Ishikawa (cell line): ENCODE measurements around the gene BIN2.

ENCODE experiments used
- MAX ChIP-seq: IDR thresholded peaks from 2 replicates; pipeline ENCODE4 v1.6.1; 2012
- ZBTB7A ChIP-seq: IDR thresholded peaks from 2 replicates; pipeline ENCODE4 v1.6.1; 2012; ENCODE audit warnings: low read depth
- TF ChIP-seq, protein P1 (sequence below): IDR thresholded peaks from 2 replicates; pipeline ENCODE4 v1.6.1; 2012; ENCODE audit warnings: low read depth, mild to moderate bottlenecking

- TF ChIP-seq, protein P1, sequence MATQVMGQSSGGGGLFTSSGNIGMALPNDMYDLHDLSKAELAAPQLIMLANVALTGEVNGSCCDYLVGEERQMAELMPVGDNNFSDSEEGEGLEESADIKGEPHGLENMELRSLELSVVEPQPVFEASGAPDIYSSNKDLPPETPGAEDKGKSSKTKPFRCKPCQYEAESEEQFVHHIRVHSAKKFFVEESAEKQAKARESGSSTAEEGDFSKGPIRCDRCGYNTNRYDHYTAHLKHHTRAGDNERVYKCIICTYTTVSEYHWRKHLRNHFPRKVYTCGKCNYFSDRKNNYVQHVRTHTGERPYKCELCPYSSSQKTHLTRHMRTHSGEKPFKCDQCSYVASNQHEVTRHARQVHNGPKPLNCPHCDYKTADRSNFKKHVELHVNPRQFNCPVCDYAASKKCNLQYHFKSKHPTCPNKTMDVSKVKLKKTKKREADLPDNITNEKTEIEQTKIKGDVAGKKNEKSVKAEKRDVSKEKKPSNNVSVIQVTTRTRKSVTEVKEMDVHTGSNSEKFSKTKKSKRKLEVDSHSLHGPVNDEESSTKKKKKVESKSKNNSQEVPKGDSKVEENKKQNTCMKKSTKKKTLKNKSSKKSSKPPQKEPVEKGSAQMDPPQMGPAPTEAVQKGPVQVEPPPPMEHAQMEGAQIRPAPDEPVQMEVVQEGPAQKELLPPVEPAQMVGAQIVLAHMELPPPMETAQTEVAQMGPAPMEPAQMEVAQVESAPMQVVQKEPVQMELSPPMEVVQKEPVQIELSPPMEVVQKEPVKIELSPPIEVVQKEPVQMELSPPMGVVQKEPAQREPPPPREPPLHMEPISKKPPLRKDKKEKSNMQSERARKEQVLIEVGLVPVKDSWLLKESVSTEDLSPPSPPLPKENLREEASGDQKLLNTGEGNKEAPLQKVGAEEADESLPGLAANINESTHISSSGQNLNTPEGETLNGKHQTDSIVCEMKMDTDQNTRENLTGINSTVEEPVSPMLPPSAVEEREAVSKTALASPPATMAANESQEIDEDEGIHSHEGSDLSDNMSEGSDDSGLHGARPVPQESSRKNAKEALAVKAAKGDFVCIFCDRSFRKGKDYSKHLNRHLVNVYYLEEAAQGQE = no peak
- no peak for TF ChIP-seq MAX
- no peak for TF ChIP-seq ZBTB7A
Measured at GRCh38 chr12:51269174-51270066, 54.6 kb downstream of the BIN2 start.
